Retinal pigment epithelial cell (primary cell): Measurements from ENCODE around the gene TADA3.

Experiments
- DNase-seq: peaks from one replicate; pipeline ENCODE4 v3.0.0-alpha.2; 2010; ENCODE audit warnings: low read depth
- H3K4me3 ChIP-seq: 2 replicates; pipeline ENCODE4 v1.5.1; 2011; ENCODE audit warnings: mild to moderate bottlenecking, low read length, control low read depth, moderate library complexity
- CTCF ChIP-seq: conservative IDR thresholded peaks from 2 replicates; pipeline ENCODE4 v1.5.1; 2011; ENCODE audit warnings: low read depth, low read length, control low read depth, inconsistent platforms

TADA3 gene

DNA sequence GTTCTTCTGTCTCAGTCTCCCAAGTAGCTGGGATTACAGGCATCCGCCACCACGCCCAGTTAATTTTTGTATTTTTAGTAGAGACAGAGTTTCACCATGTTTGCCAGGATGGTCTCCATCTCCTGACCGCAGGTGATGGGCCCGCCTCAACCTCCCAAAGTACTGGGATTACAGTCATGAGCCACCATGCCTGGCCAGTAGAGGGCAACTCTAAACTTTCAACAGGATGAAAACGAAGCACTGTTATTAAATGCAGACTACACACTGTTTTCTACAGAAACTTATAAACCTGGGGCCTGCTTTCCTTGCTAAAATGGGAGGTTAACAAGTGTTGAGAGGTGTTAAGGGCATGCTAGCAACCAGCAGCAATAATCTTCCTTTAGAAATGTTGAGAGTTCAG, 8.3 kb upstream of the TADA3 start:
- TF ChIP-seq CTCF = peak; percentile 38
- no peak overlapping the region for H3K4me3 ChIP-seq
- no peak for DNase-seq

DNA sequence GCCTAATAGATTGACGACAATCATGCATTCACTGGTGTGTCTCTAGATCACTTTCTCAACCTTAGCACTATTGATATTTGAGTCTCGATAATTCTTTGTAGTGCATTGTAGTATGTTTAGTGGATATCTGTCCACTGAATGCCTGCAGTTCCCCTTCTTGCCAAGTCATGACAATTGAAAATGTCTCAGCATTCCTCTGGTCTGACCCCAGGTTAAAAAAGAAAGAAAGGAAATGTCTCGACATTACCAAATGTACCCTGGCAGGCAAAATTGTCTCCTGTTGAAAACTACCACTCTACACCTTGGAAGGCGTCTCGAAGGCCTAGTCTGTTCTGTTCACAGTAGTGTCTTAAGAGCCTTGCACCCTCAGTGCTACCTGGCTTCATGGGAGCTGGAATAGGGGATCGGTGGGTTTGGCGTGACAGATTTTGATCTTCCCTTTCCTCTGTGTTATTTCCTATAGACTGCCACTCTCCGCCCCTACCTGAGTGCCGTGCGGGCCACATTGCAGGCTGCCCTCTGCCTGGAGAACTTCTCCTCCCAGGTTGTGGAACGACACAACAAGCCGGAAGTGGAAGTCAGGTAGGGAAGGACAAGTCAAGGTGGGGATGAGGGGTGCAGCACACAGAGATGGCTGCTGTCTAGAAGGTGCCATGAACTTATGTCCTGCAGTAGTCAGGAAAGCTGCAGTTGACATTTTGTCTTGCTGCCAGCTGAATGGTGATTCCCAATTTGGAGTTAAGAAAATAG, 5.1 kb upstream of the TADA3 start:
- DNase-seq = no peak
- TF ChIP-seq CTCF = no peak
- H3K4me3 ChIP-seq = no peak overlapping the region

- H3K4me3 ChIP-seq = no peak overlapping the region
- no peak for TF ChIP-seq CTCF
- DNase-seq = no peak
Measured at GRCh38 chr3:9795207-9795606, 2.9 kb upstream of the TADA3 start.

- no peak for DNase-seq
- H3K4me3 ChIP-seq = no peak overlapping the region
Measured at GRCh38 chr3:9794400-9794799, 2.1 kb upstream of the TADA3 start.

GRCh38 chr3:9793161-9793781, 998 bp upstream of the TADA3 start:
- no peak for TF ChIP-seq CTCF
- DNase-seq = no peak
- H3K4me3 ChIP-seq = peak overlapping the region; percentile 98

More at GRCh38 chr3:9794400-9794799, 2.1 kb upstream of the TADA3 start:
- TF ChIP-seq CTCF = no peak

DNA sequence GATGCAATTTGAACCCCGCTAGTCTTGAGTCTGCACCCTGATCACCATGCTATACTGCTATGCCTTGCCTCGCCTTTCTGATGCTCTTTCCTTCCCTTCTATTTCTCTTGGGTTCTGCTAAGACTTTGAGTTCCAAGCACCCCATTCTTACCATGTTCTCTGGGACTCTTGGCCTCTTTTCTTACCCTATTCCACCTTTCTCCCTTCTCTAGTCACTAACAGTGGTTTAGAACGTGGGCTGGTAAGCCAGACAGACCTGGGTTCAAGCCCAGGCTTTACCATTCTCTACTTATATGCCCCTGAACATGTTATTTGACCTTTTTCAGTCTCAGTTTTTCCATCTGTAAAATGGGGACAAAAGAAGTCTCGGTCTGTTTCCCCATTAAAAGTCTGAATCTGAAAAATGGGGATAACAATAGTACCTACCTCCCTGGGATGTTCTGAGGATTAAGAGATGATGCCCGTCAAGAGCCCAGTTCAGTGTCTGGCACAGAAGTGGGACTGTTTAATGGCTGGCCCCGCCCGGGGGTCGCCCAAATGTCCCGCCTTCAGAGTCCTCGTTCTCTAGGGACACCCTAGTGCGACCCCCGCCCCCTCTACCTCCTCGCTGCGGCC, 376 bp downstream of the TADA3 start:
- no peak for TF ChIP-seq CTCF
- peak overlapping the region; percentile 98 for H3K4me3 ChIP-seq
- DNase-seq = no peak
